Left ventricle myocardium inferior (tissue), 1 donor: ENCODE measurements around the gene RGS6. TPM values are rescaled to one million over a fixed set of nuclear protein-coding genes. Genes with fewer than 3 reads are reported as not detected.
A peak's percentile ranks its signal among the peaks of the same experiment; 100 is the strongest.

Source experiments
- DNase-seq: peaks from one replicate; pipeline ENCODE4 v3.0.0-alpha.2; 2020
- H3K27ac ChIP-seq: fragments of 200-600 bp; replicated peaks from 2 replicates; pipeline ENCODE4 v1.8.0; 2021
- H3K27me3 ChIP-seq: fragments of 200-600 bp; 2 replicates; pipeline ENCODE4 v1.8.0; 2021; ENCODE audit warnings: low read depth
- H3K36me3 ChIP-seq: fragments of 200-600 bp; 2 replicates; pipeline ENCODE4 v1.8.0; 2021
- H3K4me1 ChIP-seq: fragments of 200-600 bp; 2 replicates; pipeline ENCODE4 v1.8.0; 2021
- H3K4me3 ChIP-seq: fragments of 200-600 bp; 2 replicates; pipeline ENCODE4 v1.8.0; 2021; ENCODE audit warnings: mild to moderate bottlenecking, moderate library complexity
- H3K9me3 ChIP-seq: fragments of 200-600 bp; replicated peaks from 2 replicates; pipeline ENCODE4 v1.8.0; 2021
- CTCF ChIP-seq: fragments of 200-600 bp; IDR thresholded peaks from 2 replicates; pipeline ENCODE4 v1.8.0; 2021; ENCODE audit warnings: antibody characterized with exemption, mild to moderate bottlenecking, borderline replicate concordance
- intact Hi-C: fragments of 100-400 bp; cut with micrococcal nuclease; formaldehyde crosslinking; loops from one replicate; pipeline ENCODE4 v1.11.0; 2022
- total RNA-seq: library from RNA; stranded (reverse); fragmentation: NEBNext Ultra II Directional; extraction: Animal tissue kit (Norgen Biotek cat#: 25700); gene quantifications from one replicate; pipeline ENCODE4 v1.2.1, GENCODE V29; 2021
- donor health status: DM: no; HTN: yes; CAD: no; lungs with severe emphysema.

The RGS6 gene
- total RNA-seq, 1 donor from 2014 or later = 23.0 TPM

GRCh38 chr14:72291908-72292688, 359.9 kb downstream of the RGS6 start:
- DNase-seq = no peak
- peak overlapping the region; percentile 38 for H3K4me3 ChIP-seq

GRCh38 chr14:72292689-72293024, 360.4 kb downstream of the RGS6 start:
- TF ChIP-seq CTCF = peak; percentile 2
- Histone ChIP-seq H3K27me3 (no peaks in the 10 kb centered on the region), H3K4me3 (no peak overlapping the region), H3K9me3 (peaks cover 10% of the 10 kb centered on the region), H3K36me3 (no peaks in the 10 kb centered on the region), H3K27ac (no peak overlapping the region), H3K4me1 (peaks cover 11% of the 10 kb centered on the region)
- intact Hi-C loops = loop anchor here (5.0 to 10.0 kb wide), 2 partner anchors 265 to 358 kb away; partner anchors contain the start of gene RGS6
- no peak for DNase-seq

More at GRCh38 chr14:72291908-72292688, 359.9 kb downstream of the RGS6 start:
- H3K27me3 ChIP-seq = no peaks in the 10 kb centered on the region
- H3K9me3 ChIP-seq = peaks cover 10% of the 10 kb centered on the region
- peak; percentile 82 for TF ChIP-seq CTCF
- intact Hi-C loops = loop anchor here (5.0 to 10.0 kb wide), 2 partner anchors 265 to 357 kb away; partner anchors contain the start of gene RGS6
- no peak overlapping the region for H3K27ac ChIP-seq
- no peaks in the 10 kb centered on the region for H3K36me3 ChIP-seq
- peaks cover 11% of the 10 kb centered on the region for H3K4me1 ChIP-seq

GRCh38 chr14:72301352-72301751, 369.1 kb downstream of the RGS6 start:
- Histone ChIP-seq H3K9me3 (peaks cover 18% of the 10 kb centered on the region), H3K27me3 (no peaks in the 10 kb centered on the region), H3K27ac (no peak overlapping the region), H3K4me3 (no peak overlapping the region), H3K36me3 (no peaks in the 10 kb centered on the region), H3K4me1 (no peaks in the 10 kb centered on the region)
- intact Hi-C loops = no loop called here
- DNase-seq = no peak
- TF ChIP-seq CTCF = no peak

- Histone ChIP-seq H3K27me3 (no peaks in the 10 kb centered on the region), H3K4me1 (peaks cover 5% of the 10 kb centered on the region), H3K27ac (no peak overlapping the region), H3K36me3 (no peaks in the 10 kb centered on the region), H3K9me3 (peaks cover 17% of the 10 kb centered on the region), H3K4me3 (no peak overlapping the region)
- intact Hi-C loops = no loop called here
- no peak for DNase-seq
- no peak for TF ChIP-seq CTCF
Measured at GRCh38 chr14:72303930-72304329, 371.7 kb downstream of the RGS6 start.

- no peak for DNase-seq
- peaks cover 17% of the 10 kb centered on the region for H3K9me3 ChIP-seq
- intact Hi-C loops = no loop called here
- no peaks in the 10 kb centered on the region for H3K36me3 ChIP-seq
- no peak overlapping the region for H3K27ac ChIP-seq
- H3K4me3 ChIP-seq = no peak overlapping the region
- no peak for TF ChIP-seq CTCF
- H3K27me3 ChIP-seq = no peaks in the 10 kb centered on the region
- H3K4me1 ChIP-seq = peaks cover 15% of the 10 kb centered on the region
Measured at GRCh38 chr14:72305561-72305960, 373.3 kb downstream of the RGS6 start.
